WERI-Rb-1 (cell line): Measurements from ENCODE around the gene FCSK.

Experiments
- DNase-seq: peaks from one replicate; pipeline ENCODE4 v3.0.0-alpha.2; 2020
- H3K27ac ChIP-seq: fragments of 250-450 bp; sonication (Bioruptor Pico); 2 replicates; pipeline ENCODE4 v1.5.1; 2020; ENCODE audit warnings: mild to moderate bottlenecking, moderate library complexity
- H3K27me3 ChIP-seq: fragments of 250-450 bp; sonication (Bioruptor Pico); 2 replicates; pipeline ENCODE4 v1.5.1; 2021; ENCODE audit warnings: mild to moderate bottlenecking, low read depth, moderate library complexity; ENCODE audit not compliant: insufficient read depth, severe bottlenecking
- H3K36me3 ChIP-seq: fragments of 250-450 bp; sonication (Bioruptor Pico); 2 replicates; pipeline ENCODE4 v1.5.1; 2020; ENCODE audit warnings: mild to moderate bottlenecking, moderate library complexity
- H3K4me3 ChIP-seq: 2 replicates; pipeline ENCODE4 v1.5.1; 2011; ENCODE audit warnings: low read depth, mild to moderate bottlenecking, control low read depth, low read length
- H3K9me3 ChIP-seq: fragments of 250-450 bp; sonication (Bioruptor Pico); 2 replicates; pipeline ENCODE4 v1.5.1; 2021; ENCODE audit warnings: mild to moderate bottlenecking, moderate library complexity; ENCODE audit not compliant: severe bottlenecking
- TF ChIP-seq, protein P1 (sequence below): IDR thresholded peaks from 2 replicates; pipeline ENCODE4 v1.5.1; 2011; ENCODE audit warnings: low read depth, mild to moderate bottlenecking, control low read depth, inconsistent platforms, low read length

FCSK gene

DNA sequence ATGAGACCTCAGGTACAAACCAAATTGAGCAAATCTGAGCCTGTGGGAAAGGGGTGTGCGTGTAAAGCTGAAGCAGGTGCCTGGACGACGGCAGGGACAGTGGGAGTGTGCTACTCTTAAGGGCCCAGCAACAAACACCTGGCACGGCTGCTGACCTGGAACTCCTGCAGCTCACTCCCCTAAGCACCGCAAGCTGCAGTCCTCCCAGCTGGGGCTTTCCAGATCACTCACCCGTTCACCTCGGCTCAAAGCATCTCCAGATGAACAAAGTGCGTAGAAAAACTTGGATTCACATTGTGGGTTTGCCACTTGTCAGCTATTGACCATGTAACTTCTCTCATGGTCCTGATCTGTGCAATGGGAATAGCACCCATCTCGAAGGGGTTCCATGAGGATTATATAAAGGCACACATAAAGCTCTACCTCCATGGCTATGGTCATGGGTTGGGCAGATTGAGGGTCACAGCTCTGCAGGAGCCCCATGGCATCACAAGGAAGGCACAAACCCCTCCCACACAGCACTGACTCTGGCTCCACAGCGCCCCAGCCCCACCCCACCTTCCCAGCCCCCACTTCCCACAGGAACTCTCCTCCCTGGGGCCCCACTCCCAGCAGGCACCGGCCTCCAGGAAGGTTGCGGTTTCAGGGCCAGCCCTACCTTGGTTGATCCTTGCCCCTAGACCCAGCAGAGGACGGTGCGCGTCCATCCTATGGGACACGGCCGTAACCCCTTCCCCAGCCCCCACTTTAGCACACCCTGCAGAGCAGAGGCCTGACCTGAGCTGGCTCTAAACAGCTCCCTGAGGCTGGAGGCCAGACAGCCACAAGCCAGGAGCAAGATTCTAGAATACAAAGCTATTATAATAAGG lies 37.4 kb upstream of the FCSK start:
- no peak for DNase-seq
- H3K27me3 ChIP-seq, result no peaks in the 10 kb centered on the region
- peaks cover 72% of the 10 kb centered on the region for H3K36me3 ChIP-seq
- no peaks in the 10 kb centered on the region for H3K9me3 ChIP-seq
- TF ChIP-seq, protein P1, sequence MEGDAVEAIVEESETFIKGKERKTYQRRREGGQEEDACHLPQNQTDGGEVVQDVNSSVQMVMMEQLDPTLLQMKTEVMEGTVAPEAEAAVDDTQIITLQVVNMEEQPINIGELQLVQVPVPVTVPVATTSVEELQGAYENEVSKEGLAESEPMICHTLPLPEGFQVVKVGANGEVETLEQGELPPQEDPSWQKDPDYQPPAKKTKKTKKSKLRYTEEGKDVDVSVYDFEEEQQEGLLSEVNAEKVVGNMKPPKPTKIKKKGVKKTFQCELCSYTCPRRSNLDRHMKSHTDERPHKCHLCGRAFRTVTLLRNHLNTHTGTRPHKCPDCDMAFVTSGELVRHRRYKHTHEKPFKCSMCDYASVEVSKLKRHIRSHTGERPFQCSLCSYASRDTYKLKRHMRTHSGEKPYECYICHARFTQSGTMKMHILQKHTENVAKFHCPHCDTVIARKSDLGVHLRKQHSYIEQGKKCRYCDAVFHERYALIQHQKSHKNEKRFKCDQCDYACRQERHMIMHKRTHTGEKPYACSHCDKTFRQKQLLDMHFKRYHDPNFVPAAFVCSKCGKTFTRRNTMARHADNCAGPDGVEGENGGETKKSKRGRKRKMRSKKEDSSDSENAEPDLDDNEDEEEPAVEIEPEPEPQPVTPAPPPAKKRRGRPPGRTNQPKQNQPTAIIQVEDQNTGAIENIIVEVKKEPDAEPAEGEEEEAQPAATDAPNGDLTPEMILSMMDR, result no peak
- H3K4me3 ChIP-seq, result no peak overlapping the region
- H3K27ac ChIP-seq, result no peak overlapping the region

- H3K27me3 ChIP-seq, result no peaks in the 10 kb centered on the region
- no peak overlapping the region for H3K4me3 ChIP-seq
- H3K27ac ChIP-seq, result no peak overlapping the region
- TF ChIP-seq, protein P1, result no peak
- peaks cover 72% of the 10 kb centered on the region for H3K36me3 ChIP-seq
- no peak for DNase-seq
- H3K9me3 ChIP-seq, result no peaks in the 10 kb centered on the region
Observed at GRCh38 chr16:70417661-70418060, 36.7 kb upstream of the FCSK start.

- H3K27ac ChIP-seq, result no peak overlapping the region
- peaks cover 74% of the 10 kb centered on the region for H3K36me3 ChIP-seq
- H3K4me3 ChIP-seq, result no peak overlapping the region
- no peak for DNase-seq
- no peaks in the 10 kb centered on the region for H3K27me3 ChIP-seq
- TF ChIP-seq, protein P1, result no peak
- no peaks in the 10 kb centered on the region for H3K9me3 ChIP-seq
Observed at GRCh38 chr16:70418274-70418992, 36.0 kb upstream of the FCSK start.

DNA sequence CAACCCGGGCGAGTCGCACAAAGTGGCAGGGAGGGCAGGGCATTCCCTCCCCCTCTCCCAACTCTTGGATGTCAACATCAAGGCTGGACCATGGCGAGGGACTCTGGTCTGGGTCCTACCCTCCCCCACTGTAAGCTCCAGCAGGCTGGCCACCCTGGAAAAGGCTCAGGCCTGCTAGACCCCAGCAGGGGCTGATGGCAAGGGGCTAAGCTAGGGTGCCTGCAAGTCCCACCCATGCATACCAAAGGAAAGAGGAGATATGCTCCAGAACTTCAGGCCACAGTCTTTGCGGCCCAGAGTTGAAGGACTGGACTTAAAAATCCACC lies 35.4 kb upstream of the FCSK start:
- H3K4me3 ChIP-seq, result no peak overlapping the region
- H3K36me3 ChIP-seq, result peaks cover 76% of the 10 kb centered on the region
- H3K27ac ChIP-seq, result no peak overlapping the region
- H3K9me3 ChIP-seq, result no peaks in the 10 kb centered on the region
- H3K27me3 ChIP-seq, result no peaks in the 10 kb centered on the region
- TF ChIP-seq, protein P1, result no peak
- DNase-seq, result no peak

GRCh38 chr16:70419384-70420327 lies 34.7 kb upstream of the FCSK start:
- Histone ChIP-seq H3K4me3 (no peak overlapping the region), H3K27ac (no peak overlapping the region), H3K27me3 (no peaks in the 10 kb centered on the region), H3K9me3 (no peaks in the 10 kb centered on the region), H3K36me3 (peaks cover 78% of the 10 kb centered on the region)
- TF ChIP-seq, protein P1, result no peak
- no peak for DNase-seq
